K562 (cell line): ENCODE results near the gene DUSP9. TPM values are rescaled to one million over a fixed set of nuclear protein-coding genes. Genes with fewer than 3 reads are reported as not detected.
A peak's percentile ranks its signal among the peaks of the same experiment; 100 is the strongest.

ENCODE experiments used
- BCOR ChIP-seq: fragments of 450-650 bp; IDR thresholded peaks from 2 replicates; pipeline ENCODE4 v1.6.1; 2016
- ERF ChIP-seq: fragments of 450-650 bp; formaldehyde crosslinking; IDR thresholded peaks from 2 replicates; pipeline ENCODE4 v1.4.0; 2020; ENCODE audit warnings: mild to moderate bottlenecking, mixed read lengths
- KDM2B ChIP-seq: fragments of 250-450 bp; sonication (Bioruptor Pico); IDR thresholded peaks from 2 replicates; pipeline ENCODE4 v1.8.0; 2021; ENCODE audit warnings: mild to moderate bottlenecking, moderate library complexity
- NRF1 ChIP-seq, 2 experiments: fragments of 450-650 bp; IDR thresholded peaks in 1 of 2; conservative IDR thresholded peaks in 1 of 2; 2 replicates each; pipeline ENCODE4 v1.6.1; 2014; ENCODE audit warnings: mild to moderate bottlenecking in 2 of 2
- TBL1XR1 ChIP-seq, 2 experiments: IDR thresholded peaks; 2 replicates each; pipeline ENCODE4 v1.6.1; 2012; ENCODE audit warnings: improper control_type of control experiment in 2 of 2, low read length in 2 of 2, mild to moderate bottlenecking in 1 of 2
- TCF3 ChIP-seq: sonication (generic); formaldehyde crosslinking; IDR thresholded peaks from 2 replicates; pipeline ENCODE4 v1.4.0; 2020; ENCODE audit warnings: mild to moderate bottlenecking, missing genetic modification reagents
- ZNF445 ChIP-seq: fragments of 250-450 bp; sonication (Bioruptor Pico); IDR thresholded peaks from 2 replicates; pipeline ENCODE4 v1.4.0; 2020; ENCODE audit warnings: low read depth, mild to moderate bottlenecking, moderate library complexity
- polyA plus RNA-seq, 8 experiments: library from polyadenylated mRNA; depleted of rRNA in 4 of 8; stranded (reverse) in 5 of 8; unstranded in 3 of 8; fragments of >200 nt; fragmentation: Nextera tagmentation in 2 of 8; fragmentation: Illumina TruSeq in 1 of 8; extraction: Ambion mirVana in 2 of 8; extraction: Trizol in 1 of 8; gene quantifications; 2 replicates each; pipeline versions ENCODE4 v1.2.1 to v1.2.3, GENCODE V29; 2011 to 2014; ENCODE audit warnings: inconsistent platforms in 1 of 8, missing spikeins in 1 of 8
- total RNA-seq, 7 experiments: library from RNA; depleted of rRNA in 6 of 7; stranded (reverse); fragments of >200 nt in 6 of 7; fragmentation: Illumina TruSeq in 2 of 7; extraction: Trizol in 2 of 7; gene quantifications; 2 replicates each; pipeline versions ENCODE4 v1.2.1 to v1.2.3, GENCODE V29; 2011 to 2021; ENCODE audit warnings: low replicate concordance in 1 of 7
- TF ChIP-seq, protein P1 (sequence below), 2 experiments: fragments of 450-650 bp; formaldehyde crosslinking in 1 of 2; IDR thresholded peaks; 2 replicates each; pipeline versions ENCODE4 v1.4.0 to v1.6.1; 2014 to 2020; ENCODE audit warnings: mild to moderate bottlenecking in 2 of 2, borderline replicate concordance in 1 of 2, low read depth in 1 of 2
- TF ChIP-seq, protein P2 (sequence below): sonication (generic); formaldehyde crosslinking; IDR thresholded peaks from 2 replicates; pipeline ENCODE4 v1.8.1; 2023; ENCODE audit warnings: mild to moderate bottlenecking, missing genetic modification reagents
- TF ChIP-seq, protein P3 (sequence below), 2 experiments: fragments of 450-650 bp; IDR thresholded peaks; 2 replicates each; pipeline ENCODE4 v1.6.1; 2016; ENCODE audit warnings: mild to moderate bottlenecking in 2 of 2, borderline replicate concordance in 1 of 2, low read depth in 1 of 2, moderate library complexity in 1 of 2

Gene DUSP9
- total and polyA plus RNA-seq, 9 of the 15 experiments (the other 6 are each of a cell fraction or from before 2014, with no cell fraction given), result 0.11 to 14.1 (median 5.5) TPM

DNA sequence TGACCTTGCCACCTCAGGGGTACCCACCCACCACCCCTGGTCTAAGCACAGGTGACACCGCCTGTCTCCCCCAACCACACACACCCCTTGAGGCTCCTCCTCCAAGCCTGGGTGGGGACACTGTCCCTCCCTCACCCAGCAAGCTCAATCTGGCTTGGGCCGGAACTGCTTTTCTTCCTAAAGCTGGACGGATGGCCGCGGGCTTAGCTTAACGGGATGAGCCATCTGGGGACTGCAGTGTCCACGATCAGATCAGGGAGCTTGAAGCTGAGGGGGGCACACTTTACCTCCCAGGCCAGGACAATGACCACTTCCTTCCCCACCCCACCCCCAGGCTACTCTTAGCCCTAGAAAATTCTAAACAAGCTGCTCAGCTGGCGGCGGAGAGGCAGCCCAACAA is 39.7 kb downstream of the DUSP9 start (continued):
- TF ChIP-seq, protein P1, sequence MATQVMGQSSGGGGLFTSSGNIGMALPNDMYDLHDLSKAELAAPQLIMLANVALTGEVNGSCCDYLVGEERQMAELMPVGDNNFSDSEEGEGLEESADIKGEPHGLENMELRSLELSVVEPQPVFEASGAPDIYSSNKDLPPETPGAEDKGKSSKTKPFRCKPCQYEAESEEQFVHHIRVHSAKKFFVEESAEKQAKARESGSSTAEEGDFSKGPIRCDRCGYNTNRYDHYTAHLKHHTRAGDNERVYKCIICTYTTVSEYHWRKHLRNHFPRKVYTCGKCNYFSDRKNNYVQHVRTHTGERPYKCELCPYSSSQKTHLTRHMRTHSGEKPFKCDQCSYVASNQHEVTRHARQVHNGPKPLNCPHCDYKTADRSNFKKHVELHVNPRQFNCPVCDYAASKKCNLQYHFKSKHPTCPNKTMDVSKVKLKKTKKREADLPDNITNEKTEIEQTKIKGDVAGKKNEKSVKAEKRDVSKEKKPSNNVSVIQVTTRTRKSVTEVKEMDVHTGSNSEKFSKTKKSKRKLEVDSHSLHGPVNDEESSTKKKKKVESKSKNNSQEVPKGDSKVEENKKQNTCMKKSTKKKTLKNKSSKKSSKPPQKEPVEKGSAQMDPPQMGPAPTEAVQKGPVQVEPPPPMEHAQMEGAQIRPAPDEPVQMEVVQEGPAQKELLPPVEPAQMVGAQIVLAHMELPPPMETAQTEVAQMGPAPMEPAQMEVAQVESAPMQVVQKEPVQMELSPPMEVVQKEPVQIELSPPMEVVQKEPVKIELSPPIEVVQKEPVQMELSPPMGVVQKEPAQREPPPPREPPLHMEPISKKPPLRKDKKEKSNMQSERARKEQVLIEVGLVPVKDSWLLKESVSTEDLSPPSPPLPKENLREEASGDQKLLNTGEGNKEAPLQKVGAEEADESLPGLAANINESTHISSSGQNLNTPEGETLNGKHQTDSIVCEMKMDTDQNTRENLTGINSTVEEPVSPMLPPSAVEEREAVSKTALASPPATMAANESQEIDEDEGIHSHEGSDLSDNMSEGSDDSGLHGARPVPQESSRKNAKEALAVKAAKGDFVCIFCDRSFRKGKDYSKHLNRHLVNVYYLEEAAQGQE (IDR thresholded peaks at IDR 0.05; ENCODE audit: borderline replicate concordance), result peak; percentile 98
- TF ChIP-seq, protein P1 (CRISPR knock-in tag; IDR thresholded peaks at IDR 0.05; ENCODE audit: low read depth), result no peak
- TF ChIP-seq, protein P2, sequence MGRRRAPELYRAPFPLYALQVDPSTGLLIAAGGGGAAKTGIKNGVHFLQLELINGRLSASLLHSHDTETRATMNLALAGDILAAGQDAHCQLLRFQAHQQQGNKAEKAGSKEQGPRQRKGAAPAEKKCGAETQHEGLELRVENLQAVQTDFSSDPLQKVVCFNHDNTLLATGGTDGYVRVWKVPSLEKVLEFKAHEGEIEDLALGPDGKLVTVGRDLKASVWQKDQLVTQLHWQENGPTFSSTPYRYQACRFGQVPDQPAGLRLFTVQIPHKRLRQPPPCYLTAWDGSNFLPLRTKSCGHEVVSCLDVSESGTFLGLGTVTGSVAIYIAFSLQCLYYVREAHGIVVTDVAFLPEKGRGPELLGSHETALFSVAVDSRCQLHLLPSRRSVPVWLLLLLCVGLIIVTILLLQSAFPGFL, result no peak
- TF ChIP-seq NRF1 (conservative IDR thresholded peaks at IDR 0.05 in 1 of 2, IDR thresholded peaks at IDR 0.05 in 1 of 2), result no peak
- TF ChIP-seq TCF3 (CRISPR knock-in tag), result peak; percentile 33; the same call in 1 of the 2 replicates
- peak; percentile 32; the same call in 1 of the 2 replicates for TF ChIP-seq BCOR
- TF ChIP-seq TBL1XR1 (IDR thresholded peaks at IDR 0.05; ENCODE audit: low read length in 2 of 2), result no peak
- TF ChIP-seq ZNF445 (CRISPR knock-in tag), result no peak
- TF ChIP-seq, protein P3, sequence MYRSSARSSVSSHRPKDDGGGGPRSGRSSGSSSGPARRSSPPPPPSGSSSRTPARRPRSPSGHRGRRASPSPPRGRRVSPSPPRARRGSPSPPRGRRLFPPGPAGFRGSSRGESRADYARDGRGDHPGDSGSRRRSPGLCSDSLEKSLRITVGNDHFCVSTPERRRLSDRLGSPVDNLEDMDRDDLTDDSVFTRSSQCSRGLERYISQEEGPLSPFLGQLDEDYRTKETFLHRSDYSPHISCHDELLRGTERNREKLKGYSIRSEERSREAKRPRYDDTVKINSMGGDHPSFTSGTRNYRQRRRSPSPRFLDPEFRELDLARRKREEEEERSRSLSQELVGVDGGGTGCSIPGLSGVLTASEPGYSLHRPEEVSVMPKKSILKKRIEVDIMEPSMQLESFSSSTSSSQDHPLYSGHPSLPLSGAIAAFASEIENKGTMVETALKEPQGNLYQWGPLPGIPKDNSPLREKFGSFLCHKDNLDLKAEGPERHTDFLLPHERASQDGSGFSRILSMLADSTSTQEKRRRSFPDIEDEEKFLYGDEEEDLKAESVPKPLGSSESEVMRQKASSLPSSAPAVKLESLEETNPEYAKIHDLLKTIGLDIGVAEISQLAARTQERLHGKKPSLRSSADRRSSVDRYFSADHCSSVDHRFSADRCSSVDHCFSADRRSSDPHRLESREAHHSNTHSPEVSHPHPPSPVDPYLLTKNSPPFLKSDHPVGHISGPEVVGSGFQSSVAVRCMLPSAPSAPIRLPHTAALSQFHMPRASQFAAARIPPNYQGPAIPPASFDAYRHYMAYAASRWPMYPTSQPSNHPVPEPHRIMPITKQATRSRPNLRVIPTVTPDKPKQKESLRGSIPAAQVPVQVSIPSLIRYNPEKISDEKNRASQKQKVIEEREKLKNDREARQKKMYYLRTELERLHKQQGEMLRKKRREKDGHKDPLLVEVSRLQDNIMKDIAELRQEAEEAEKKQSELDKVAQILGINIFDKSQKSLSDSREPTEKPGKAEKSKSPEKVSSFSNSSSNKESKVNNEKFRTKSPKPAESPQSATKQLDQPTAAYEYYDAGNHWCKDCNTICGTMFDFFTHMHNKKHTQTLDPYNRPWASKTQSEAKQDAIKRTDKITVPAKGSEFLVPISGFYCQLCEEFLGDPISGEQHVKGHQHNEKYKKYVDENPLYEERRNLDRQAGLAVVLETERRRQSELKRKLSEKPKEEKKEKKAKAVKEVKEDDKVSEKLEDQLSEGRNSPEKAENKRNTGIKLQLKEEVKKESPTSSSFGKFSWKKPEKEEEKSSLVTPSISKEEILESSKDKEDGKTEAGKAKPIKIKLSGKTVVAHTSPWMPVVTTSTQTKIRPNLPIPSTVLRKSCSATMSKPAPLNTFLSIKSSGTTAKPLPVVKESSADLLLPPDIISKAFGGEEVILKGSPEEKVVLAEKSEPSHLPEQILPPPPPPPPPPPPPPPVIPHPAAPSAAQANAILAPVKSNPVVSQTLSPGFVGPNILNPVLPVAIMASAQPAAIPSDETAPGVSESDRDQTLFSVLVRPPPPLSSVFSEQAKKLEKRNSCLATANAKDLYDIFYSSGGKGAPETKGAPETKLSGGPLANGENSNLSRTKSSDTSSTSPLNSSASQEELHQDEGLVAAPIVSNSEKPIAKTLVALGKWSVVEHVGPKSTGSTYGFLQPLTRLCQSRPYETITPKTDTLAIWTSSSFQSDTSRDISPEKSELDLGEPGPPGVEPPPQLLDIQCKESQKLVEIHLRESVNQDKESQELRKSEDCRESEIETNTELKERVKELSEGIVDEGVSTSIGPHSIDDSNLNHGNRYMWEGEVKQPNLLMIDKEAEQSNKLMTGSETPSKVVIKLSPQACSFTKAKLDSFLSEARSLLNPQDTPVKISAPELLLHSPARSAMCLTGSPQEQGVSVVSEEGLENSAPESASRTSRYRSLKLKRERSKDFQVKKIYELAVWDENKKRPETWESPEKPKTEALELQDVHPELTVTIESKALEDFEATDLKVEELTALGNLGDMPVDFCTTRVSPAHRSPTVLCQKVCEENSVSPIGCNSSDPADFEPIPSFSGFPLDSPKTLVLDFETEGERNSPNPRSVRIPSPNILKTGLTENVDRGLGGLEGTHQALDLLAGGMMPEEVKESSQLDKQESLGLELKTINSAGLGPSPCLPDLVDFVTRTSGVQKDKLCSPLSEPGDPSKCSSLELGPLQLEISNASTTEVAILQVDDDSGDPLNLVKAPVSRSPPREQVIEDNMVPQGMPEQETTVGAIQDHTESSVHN (IDR thresholded peaks at IDR 0.05; ENCODE audit: borderline replicate concordance in 1 of 2, low read depth in 1 of 2), result no peak
- TF ChIP-seq ERF (CRISPR knock-in tag), result no peak
- TF ChIP-seq KDM2B (CRISPR knock-in tag), result no peak
